Liver (tissue), 3 donors: ENCODE results near the gene IL17RB.

ENCODE experiments used
- JUND ChIP-seq, 2 donors: IDR thresholded peaks; 2 replicates each; pipeline ENCODE4 v1.6.1; 2016; ENCODE audit warnings: antibody characterized with exemption in 2 of 2
- NR2F2 ChIP-seq: IDR thresholded peaks from 2 replicates; pipeline ENCODE4 v1.6.1; 2016; ENCODE audit warnings: antibody characterized with exemption
- RXRA ChIP-seq, 2 donors: IDR thresholded peaks; 2 replicates each; pipeline ENCODE4 v1.6.1; 2017 to 2018; ENCODE audit warnings: antibody characterized with exemption in 2 of 2, mild to moderate bottlenecking in 1 of 2
- SP1 ChIP-seq: IDR thresholded peaks from 2 replicates; pipeline ENCODE4 v1.6.1; 2018; ENCODE audit warnings: antibody characterized with exemption, mild to moderate bottlenecking
- TAF1 ChIP-seq: conservative IDR thresholded peaks from 2 replicates; pipeline ENCODE4 v1.6.1; 2016; ENCODE audit warnings: antibody characterized with exemption, mild to moderate bottlenecking
- TF ChIP-seq, protein P1 (sequence below): IDR thresholded peaks from 2 replicates; pipeline ENCODE4 v1.6.1; 2016; ENCODE audit warnings: antibody characterized with exemption, mild to moderate bottlenecking
- TF ChIP-seq, protein P2 (sequence below): IDR thresholded peaks from 2 replicates; pipeline ENCODE4 v1.6.1; 2016; ENCODE audit warnings: antibody characterized with exemption
- TF ChIP-seq, protein P3 (sequence below): fragments of 150-350 bp; IDR thresholded peaks from 2 replicates; pipeline ENCODE4 v1.5.1; 2017; ENCODE audit warnings: improper control_type of control experiment, low read depth, low read length; ENCODE audit not compliant: missing input control
- donor health status: healthy.
- donor health status: healthy.

DNA sequence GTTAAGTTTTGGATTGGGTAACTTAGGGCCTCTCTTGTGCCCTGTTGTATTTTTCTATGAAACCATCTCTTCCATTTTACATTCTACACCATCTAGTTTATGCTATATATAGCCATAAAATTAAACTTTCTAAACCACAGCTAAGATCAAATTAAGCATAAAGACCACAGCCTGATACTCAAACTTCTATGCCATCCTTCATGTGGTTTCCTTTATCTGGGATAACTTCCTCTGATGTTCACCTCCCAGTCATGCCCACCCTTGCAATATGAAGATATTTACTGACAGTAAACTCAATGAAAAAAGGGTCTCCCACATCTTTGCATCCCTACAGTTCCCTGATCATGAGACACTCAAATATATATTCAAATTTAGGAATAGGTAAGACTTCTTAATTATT is 41.1 kb downstream of the IL17RB start:
- TF ChIP-seq, protein P1, sequence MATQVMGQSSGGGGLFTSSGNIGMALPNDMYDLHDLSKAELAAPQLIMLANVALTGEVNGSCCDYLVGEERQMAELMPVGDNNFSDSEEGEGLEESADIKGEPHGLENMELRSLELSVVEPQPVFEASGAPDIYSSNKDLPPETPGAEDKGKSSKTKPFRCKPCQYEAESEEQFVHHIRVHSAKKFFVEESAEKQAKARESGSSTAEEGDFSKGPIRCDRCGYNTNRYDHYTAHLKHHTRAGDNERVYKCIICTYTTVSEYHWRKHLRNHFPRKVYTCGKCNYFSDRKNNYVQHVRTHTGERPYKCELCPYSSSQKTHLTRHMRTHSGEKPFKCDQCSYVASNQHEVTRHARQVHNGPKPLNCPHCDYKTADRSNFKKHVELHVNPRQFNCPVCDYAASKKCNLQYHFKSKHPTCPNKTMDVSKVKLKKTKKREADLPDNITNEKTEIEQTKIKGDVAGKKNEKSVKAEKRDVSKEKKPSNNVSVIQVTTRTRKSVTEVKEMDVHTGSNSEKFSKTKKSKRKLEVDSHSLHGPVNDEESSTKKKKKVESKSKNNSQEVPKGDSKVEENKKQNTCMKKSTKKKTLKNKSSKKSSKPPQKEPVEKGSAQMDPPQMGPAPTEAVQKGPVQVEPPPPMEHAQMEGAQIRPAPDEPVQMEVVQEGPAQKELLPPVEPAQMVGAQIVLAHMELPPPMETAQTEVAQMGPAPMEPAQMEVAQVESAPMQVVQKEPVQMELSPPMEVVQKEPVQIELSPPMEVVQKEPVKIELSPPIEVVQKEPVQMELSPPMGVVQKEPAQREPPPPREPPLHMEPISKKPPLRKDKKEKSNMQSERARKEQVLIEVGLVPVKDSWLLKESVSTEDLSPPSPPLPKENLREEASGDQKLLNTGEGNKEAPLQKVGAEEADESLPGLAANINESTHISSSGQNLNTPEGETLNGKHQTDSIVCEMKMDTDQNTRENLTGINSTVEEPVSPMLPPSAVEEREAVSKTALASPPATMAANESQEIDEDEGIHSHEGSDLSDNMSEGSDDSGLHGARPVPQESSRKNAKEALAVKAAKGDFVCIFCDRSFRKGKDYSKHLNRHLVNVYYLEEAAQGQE = no peak
- no peak for TF ChIP-seq TAF1
- TF ChIP-seq SP1 = no peak
- TF ChIP-seq NR2F2 = no peak
- TF ChIP-seq, protein P2, sequence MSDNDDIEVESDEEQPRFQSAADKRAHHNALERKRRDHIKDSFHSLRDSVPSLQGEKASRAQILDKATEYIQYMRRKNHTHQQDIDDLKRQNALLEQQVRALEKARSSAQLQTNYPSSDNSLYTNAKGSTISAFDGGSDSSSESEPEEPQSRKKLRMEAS = no peak
- TF ChIP-seq, protein P3, sequence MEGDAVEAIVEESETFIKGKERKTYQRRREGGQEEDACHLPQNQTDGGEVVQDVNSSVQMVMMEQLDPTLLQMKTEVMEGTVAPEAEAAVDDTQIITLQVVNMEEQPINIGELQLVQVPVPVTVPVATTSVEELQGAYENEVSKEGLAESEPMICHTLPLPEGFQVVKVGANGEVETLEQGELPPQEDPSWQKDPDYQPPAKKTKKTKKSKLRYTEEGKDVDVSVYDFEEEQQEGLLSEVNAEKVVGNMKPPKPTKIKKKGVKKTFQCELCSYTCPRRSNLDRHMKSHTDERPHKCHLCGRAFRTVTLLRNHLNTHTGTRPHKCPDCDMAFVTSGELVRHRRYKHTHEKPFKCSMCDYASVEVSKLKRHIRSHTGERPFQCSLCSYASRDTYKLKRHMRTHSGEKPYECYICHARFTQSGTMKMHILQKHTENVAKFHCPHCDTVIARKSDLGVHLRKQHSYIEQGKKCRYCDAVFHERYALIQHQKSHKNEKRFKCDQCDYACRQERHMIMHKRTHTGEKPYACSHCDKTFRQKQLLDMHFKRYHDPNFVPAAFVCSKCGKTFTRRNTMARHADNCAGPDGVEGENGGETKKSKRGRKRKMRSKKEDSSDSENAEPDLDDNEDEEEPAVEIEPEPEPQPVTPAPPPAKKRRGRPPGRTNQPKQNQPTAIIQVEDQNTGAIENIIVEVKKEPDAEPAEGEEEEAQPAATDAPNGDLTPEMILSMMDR = no peak
- no peak for TF ChIP-seq JUND (IDR thresholded peaks at IDR 0.05)
- no peak for TF ChIP-seq RXRA (IDR thresholded peaks at IDR 0.05)
